Stimulated activated CD4-positive, alpha-beta T cell treated with anti-CD3 and anti-CD28 coated beads, Interleukin-1b, Interleukin-23, amount 100 ng/mL, for 24 hours (primary cell): Measurements from ENCODE around the gene KCNQ2.

Source experiments
- DNase-seq, 4 experiments: peaks; one replicate each; pipeline ENCODE4 v3.0.0-alpha.2; 2020; ENCODE audit warnings: low read depth in 4 of 4, low spot score in 1 of 4

KCNQ2 gene

GRCh38 chr20:63371291-63371865 is 101.1 kb downstream of the KCNQ2 start:
- no peak for DNase-seq

GRCh38 chr20:63370618-63371187 is 101.8 kb downstream of the KCNQ2 start:
- DNase-seq = no peak

GRCh38 chr20:63369724-63370617 is 102.5 kb downstream of the KCNQ2 start:
- no peak for DNase-seq

- DNase-seq = no peak
Observed at GRCh38 chr20:63369024-63369530, 103.4 kb downstream of the KCNQ2 start.

GRCh38 chr20:63368151-63368550 is 104.3 kb downstream of the KCNQ2 start:
- DNase-seq = no peak

- DNase-seq = no peak
Observed at GRCh38 chr20:63367446-63368055, 104.9 kb downstream of the KCNQ2 start.

- no peak for DNase-seq
Observed at GRCh38 chr20:63366390-63367365, 105.8 kb downstream of the KCNQ2 start.

GRCh38 chr20:63365601-63366389 is 106.7 kb downstream of the KCNQ2 start:
- no peak for DNase-seq

GRCh38 chr20:63364801-63365585 is 107.5 kb downstream of the KCNQ2 start:
- DNase-seq = no peak

GRCh38 chr20:63363981-63364561 is 108.4 kb downstream of the KCNQ2 start:
- no peak for DNase-seq

- DNase-seq = no peak
Observed at GRCh38 chr20:63363013-63363957, 109.2 kb downstream of the KCNQ2 start.

- DNase-seq = no peak
Observed at GRCh38 chr20:63362436-63363009, 109.9 kb downstream of the KCNQ2 start.

- DNase-seq = no peak
Observed at GRCh38 chr20:63361519-63362435, 110.7 kb downstream of the KCNQ2 start.

GRCh38 chr20:63360850-63361518 is 111.5 kb downstream of the KCNQ2 start, which contains the start of gene CHRNA4:
Gene CHRNA4 (minus strand): TSS chr20:63361349. CDS start chr20:63361165, 184 bp downstream.
- no peak for DNase-seq
